Activated naive CD4-positive, alpha-beta T cell treated with anti-CD3 and anti-CD28 coated beads for 36 hours (primary cell): ENCODE measurements around the gene TLR8. TPM values are rescaled to one million over a fixed set of nuclear protein-coding genes. Genes with fewer than 3 reads are reported as not detected.

ENCODE experiments used
- CTCF ChIA-PET: fragments of 350-600 bp; sonication (Branson Sonifier 250); formaldehyde crosslinking; loops from one replicate; lab custom pipeline; 2021; ENCODE audit warnings: antibody characterized with exemption; lab: Charles Lee
- DNase-seq: peaks from one replicate; pipeline ENCODE4 v3.0.0-alpha.2; 2020
- H3K27ac Mint-ChIP-seq: one replicate; pipeline ENCODE4 v1.8.0; 2021; ENCODE audit warnings: mild to moderate bottlenecking, mixed read lengths
- H3K27me3 Mint-ChIP-seq: one replicate; pipeline ENCODE4 v1.8.0; 2021; ENCODE audit warnings: low read depth, mixed read lengths
- H3K36me3 Mint-ChIP-seq: one replicate; pipeline ENCODE4 v1.8.0; 2021; ENCODE audit warnings: low read depth, mixed read lengths
- H3K4me1 Mint-ChIP-seq: one replicate; pipeline ENCODE4 v1.8.0; 2021; ENCODE audit warnings: low read depth, mixed read lengths
- H3K4me3 Mint-ChIP-seq: one replicate; pipeline ENCODE4 v1.8.0; 2021; ENCODE audit warnings: mild to moderate bottlenecking, moderate library complexity, mixed read lengths
- H3K9me3 Mint-ChIP-seq: one replicate; pipeline ENCODE4 v1.8.0; 2021; ENCODE audit warnings: mixed read lengths
- intact Hi-C: fragments of 100-400 bp; cut with micrococcal nuclease; formaldehyde crosslinking; loops from one replicate; pipeline ENCODE4 v1.15.1; 2023
- total RNA-seq, 2 experiments: library from RNA; stranded (reverse); gene quantifications; one replicate each; pipeline ENCODE4 v1.2.3, GENCODE V29; 2021

The TLR8 gene
- total RNA-seq, 2 experiments from 2014 or later = not detected

DNA sequence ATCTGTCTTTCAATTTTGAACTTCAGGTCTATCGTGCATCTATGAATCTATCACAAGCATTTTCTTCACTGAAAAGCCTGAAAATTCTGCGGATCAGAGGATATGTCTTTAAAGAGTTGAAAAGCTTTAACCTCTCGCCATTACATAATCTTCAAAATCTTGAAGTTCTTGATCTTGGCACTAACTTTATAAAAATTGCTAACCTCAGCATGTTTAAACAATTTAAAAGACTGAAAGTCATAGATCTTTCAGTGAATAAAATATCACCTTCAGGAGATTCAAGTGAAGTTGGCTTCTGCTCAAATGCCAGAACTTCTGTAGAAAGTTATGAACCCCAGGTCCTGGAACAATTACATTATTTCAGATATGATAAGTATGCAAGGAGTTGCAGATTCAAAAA lies 19.9 kb upstream of the TLR8 start:
- no peak overlapping the region for H3K27ac Mint-ChIP-seq
- DNase-seq = no peak

GRCh38 chrX:12887141-12887540 lies 19.3 kb upstream of the TLR8 start:
- H3K36me3 Mint-ChIP-seq = no peaks in the 10 kb centered on the region
- intact Hi-C loops = no loop called here
- CTCF ChIA-PET = no interaction called here
- H3K27ac Mint-ChIP-seq = no peak overlapping the region
- H3K27me3 Mint-ChIP-seq = no peaks in the 10 kb centered on the region
- DNase-seq = no peak
- H3K4me3 Mint-ChIP-seq = no peak overlapping the region
- no peaks in the 10 kb centered on the region for H3K9me3 Mint-ChIP-seq
- H3K4me1 Mint-ChIP-seq = peaks cover 20% of the 10 kb centered on the region

More for the DNA sequence above, 19.9 kb upstream of the TLR8 start:
- Mint-ChIP-seq H3K4me3 (no peak overlapping the region), H3K4me1 (peaks cover 15% of the 10 kb centered on the region), H3K27me3 (no peaks in the 10 kb centered on the region), H3K36me3 (no peaks in the 10 kb centered on the region), H3K9me3 (no peaks in the 10 kb centered on the region)
- CTCF ChIA-PET = no interaction called here
- intact Hi-C loops = no loop called here

DNA sequence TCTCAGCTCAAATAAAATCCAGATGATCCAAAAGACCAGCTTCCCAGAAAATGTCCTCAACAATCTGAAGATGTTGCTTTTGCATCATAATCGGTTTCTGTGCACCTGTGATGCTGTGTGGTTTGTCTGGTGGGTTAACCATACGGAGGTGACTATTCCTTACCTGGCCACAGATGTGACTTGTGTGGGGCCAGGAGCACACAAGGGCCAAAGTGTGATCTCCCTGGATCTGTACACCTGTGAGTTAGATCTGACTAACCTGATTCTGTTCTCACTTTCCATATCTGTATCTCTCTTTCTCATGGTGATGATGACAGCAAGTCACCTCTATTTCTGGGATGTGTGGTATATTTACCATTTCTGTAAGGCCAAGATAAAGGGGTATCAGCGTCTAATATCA lies 18.7 kb upstream of the TLR8 start:
- H3K27ac Mint-ChIP-seq = no peak overlapping the region
- peaks cover 22% of the 10 kb centered on the region for H3K4me1 Mint-ChIP-seq
- H3K9me3 Mint-ChIP-seq = no peaks in the 10 kb centered on the region
- peak; percentile 18 for DNase-seq
- intact Hi-C loops = no loop called here
- CTCF ChIA-PET = no interaction called here
- H3K36me3 Mint-ChIP-seq = no peaks in the 10 kb centered on the region
- H3K27me3 Mint-ChIP-seq = no peaks in the 10 kb centered on the region
- no peak overlapping the region for H3K4me3 Mint-ChIP-seq

DNA sequence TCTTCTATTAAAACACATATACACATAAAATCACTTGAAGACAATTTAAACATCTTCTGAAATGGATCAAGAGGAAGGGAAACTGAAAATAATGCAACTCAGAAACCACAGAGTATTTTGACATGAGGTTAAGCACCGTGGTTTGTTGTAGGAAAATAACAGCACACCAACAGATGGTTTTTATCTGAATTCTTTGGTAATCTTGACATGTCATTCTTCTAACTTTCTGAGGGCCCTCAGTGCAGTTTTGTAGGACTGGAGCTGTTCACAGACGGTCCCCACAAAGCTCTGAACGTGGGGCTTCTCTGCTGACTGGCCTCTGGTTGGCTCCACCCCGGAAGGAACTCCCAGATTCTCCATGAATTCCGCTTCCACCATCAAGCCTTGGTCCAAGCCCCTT lies 16.0 kb upstream of the TLR8 start:
- CTCF ChIA-PET = interaction anchor here (0.6 to 2.0 kb wide), 4 partner anchors 10 to 120 kb away, joined by 3 to 6 read pairs (median 3); no protein-coding TSS in a partner anchor
- no peak for DNase-seq
- peak overlapping the region; percentile 6 for H3K4me3 Mint-ChIP-seq

DNA sequence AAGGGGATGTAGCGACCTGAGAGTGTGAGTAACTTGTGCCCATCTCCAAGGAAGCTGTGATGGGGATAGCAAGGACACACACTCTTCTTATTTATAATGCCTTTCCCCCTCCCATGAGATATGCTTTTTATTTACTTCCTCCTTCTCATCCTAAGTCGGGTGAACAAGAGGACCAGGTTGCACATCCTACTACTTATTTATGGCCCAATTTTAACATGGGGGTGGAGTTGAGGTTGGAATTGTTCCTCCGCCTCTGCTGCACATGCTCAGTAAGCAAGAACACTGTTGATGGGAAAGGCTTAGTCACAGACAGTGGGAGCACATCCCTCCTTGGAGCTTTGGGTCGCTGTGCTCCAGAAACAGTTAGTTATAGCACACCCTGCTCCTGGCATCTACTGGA lies 15.2 kb upstream of the TLR8 start:
- intact Hi-C loops = loop anchor here (5.0 kb wide), 1 partner anchor 1124 kb away; no protein-coding TSS in a partner anchor
- Mint-ChIP-seq H3K36me3 (no peaks in the 10 kb centered on the region), H3K27ac (no peak overlapping the region), H3K9me3 (no peaks in the 10 kb centered on the region), H3K4me1 (peaks cover 27% of the 10 kb centered on the region), H3K4me3 (no peak overlapping the region), H3K27me3 (no peaks in the 10 kb centered on the region)
- no peak for DNase-seq
- CTCF ChIA-PET = interaction anchor here (0.6 to 2.0 kb wide), 2 partner anchors 108 to 121 kb away, joined by 3 to 6 read pairs; no protein-coding TSS in a partner anchor

More for the DNA sequence above, 16.0 kb upstream of the TLR8 start:
- no peaks in the 10 kb centered on the region for H3K36me3 Mint-ChIP-seq
- no peaks in the 10 kb centered on the region for H3K27me3 Mint-ChIP-seq
- peaks cover 27% of the 10 kb centered on the region for H3K4me1 Mint-ChIP-seq
- H3K27ac Mint-ChIP-seq = peak overlapping the region; percentile 46
- intact Hi-C loops = loop anchor here (5.0 kb wide), 1 partner anchor 1123 kb away; no protein-coding TSS in a partner anchor
- no peaks in the 10 kb centered on the region for H3K9me3 Mint-ChIP-seq

GRCh38 chrX:12891915-12892506 lies 14.4 kb upstream of the TLR8 start:
- Mint-ChIP-seq H3K9me3 (no peaks in the 10 kb centered on the region), H3K4me1 (peaks cover 27% of the 10 kb centered on the region), H3K4me3 (no peak overlapping the region), H3K36me3 (no peaks in the 10 kb centered on the region), H3K27ac (no peak overlapping the region), H3K27me3 (no peaks in the 10 kb centered on the region)
- no peak for DNase-seq
- intact Hi-C loops = loop anchor here (1.0 to 5.0 kb wide), 2 partner anchors 48 to 1125 kb away; no protein-coding TSS in a partner anchor
- CTCF ChIA-PET = interaction anchor here (0.5 to 4.3 kb wide), 2 partner anchors 22 to 77 kb away, joined by 3 to 27 read pairs; no protein-coding TSS in a partner anchor

DNA sequence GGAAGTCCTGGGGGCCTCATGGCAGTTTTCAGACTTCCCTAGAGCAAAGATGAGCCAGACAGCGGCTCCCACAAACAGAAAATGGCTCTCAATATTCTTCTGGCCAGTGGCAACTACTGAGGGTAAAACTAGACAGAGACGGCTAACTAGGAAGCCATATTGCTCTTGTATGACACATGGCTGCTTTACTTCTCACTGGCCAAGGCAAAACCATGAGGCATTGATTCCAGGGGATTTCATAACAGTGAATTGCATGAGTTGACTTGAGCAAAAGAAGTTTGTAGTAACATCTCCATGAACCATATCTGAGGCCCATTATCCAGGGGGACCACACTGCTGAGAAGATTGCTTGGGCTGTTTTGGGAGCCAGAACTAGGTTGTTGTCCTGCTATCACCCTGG lies 13.7 kb upstream of the TLR8 start:
- intact Hi-C loops = loop anchor here (1.0 to 5.0 kb wide), 2 partner anchors 48 to 1125 kb away; no protein-coding TSS in a partner anchor
- no peak overlapping the region for H3K4me3 Mint-ChIP-seq
- no peak overlapping the region for H3K27ac Mint-ChIP-seq
- H3K9me3 Mint-ChIP-seq = no peaks in the 10 kb centered on the region
- CTCF ChIA-PET = interaction anchor here (1.0 to 4.3 kb wide), 4 partner anchors 74 to 123 kb away, joined by 3 to 27 read pairs (median 3); no protein-coding TSS in a partner anchor
- no peaks in the 10 kb centered on the region for H3K36me3 Mint-ChIP-seq
- H3K4me1 Mint-ChIP-seq = peaks cover 27% of the 10 kb centered on the region
- no peaks in the 10 kb centered on the region for H3K27me3 Mint-ChIP-seq
- DNase-seq = no peak

DNA sequence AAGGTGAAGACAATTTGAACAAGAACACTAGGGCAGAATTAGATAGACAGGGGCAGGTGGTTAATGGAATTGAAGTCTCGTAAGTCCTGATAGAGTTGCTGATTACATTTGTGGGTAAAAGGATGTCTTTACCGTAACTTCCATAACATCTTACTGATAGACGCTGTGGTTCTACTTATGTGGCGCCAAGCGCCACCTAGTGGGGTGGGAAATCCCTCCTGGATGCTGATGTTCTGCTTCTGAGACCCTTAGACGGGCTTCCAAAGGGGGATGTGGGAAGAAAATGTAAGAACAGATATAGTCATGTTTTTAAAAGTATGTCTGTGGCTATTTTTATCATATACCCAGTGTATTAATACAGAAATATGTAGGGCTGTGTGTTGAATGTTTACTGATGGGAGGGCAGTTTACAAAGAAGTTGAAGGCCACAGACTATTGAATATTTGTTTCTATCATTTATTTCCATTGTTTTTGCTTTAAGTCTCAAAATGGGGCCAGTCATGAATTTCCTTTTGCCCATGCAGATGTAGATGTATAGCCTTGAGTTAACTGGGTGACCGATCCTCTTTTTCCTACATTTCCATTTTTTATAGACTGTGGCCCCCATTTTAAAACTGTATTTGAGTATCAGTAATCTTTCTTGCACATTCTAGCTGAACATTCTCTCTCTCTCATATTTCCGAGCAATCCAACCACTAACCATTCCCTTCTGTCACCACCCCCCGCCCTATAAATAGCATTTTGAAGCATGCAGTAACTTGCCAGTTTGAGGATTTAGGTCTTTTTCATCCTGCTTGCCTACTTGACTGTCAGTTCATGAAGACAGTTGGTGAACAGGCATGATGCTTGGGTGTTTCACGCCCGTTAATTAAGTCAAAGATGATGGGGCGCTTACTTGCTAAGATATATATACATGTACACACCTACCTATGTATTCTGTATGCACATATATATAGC lies 12.1 kb upstream of the TLR8 start:
- H3K9me3 Mint-ChIP-seq = no peaks in the 10 kb centered on the region
- H3K4me1 Mint-ChIP-seq = peaks cover 31% of the 10 kb centered on the region
- H3K27me3 Mint-ChIP-seq = no peaks in the 10 kb centered on the region
- no peaks in the 10 kb centered on the region for H3K36me3 Mint-ChIP-seq
- CTCF ChIA-PET = interaction anchor here (0.9 to 4.3 kb wide), 5 partner anchors 79 to 187 kb away, joined by 3 to 27 read pairs (median 3); no protein-coding TSS in a partner anchor
- no peak overlapping the region for H3K4me3 Mint-ChIP-seq
- no peak overlapping the region for H3K27ac Mint-ChIP-seq
- DNase-seq = peak; percentile 59
- intact Hi-C loops = loop anchor here (1.0 to 5.0 kb wide), 5 partner anchors 80 to 1127 kb away; partner anchors contain the start of gene PRPS2

DNA sequence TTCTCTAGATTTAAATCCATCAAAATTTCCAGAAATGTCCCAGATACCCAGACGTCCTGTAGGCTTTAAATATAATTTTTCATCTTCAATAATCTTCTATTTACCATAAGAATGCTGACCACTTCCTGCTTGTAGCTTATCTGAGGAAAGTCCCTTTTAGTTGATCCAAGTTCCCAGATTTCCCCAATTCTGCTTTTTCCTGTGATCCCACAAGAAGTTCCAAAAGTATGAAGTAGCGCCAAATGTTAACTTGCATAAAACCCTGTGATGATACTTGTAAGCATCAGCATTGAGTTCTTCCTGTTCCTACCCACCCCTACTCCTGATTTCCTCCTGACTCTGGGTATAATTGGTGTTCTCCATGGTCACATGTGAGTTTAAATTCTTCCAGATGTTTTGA lies 10.6 kb upstream of the TLR8 start:
- no peak for DNase-seq
- intact Hi-C loops = no loop called here
- H3K36me3 Mint-ChIP-seq = no peaks in the 10 kb centered on the region
- no peak overlapping the region for H3K27ac Mint-ChIP-seq
- CTCF ChIA-PET = interaction anchor here (0.6 to 4.3 kb wide), 4 partner anchors 81 to 818 kb away, joined by 3 to 27 read pairs (median 8); no protein-coding TSS in a partner anchor
- H3K27me3 Mint-ChIP-seq = no peaks in the 10 kb centered on the region
- no peaks in the 10 kb centered on the region for H3K9me3 Mint-ChIP-seq
- H3K4me3 Mint-ChIP-seq = no peak overlapping the region
- peaks cover 24% of the 10 kb centered on the region for H3K4me1 Mint-ChIP-seq

DNA sequence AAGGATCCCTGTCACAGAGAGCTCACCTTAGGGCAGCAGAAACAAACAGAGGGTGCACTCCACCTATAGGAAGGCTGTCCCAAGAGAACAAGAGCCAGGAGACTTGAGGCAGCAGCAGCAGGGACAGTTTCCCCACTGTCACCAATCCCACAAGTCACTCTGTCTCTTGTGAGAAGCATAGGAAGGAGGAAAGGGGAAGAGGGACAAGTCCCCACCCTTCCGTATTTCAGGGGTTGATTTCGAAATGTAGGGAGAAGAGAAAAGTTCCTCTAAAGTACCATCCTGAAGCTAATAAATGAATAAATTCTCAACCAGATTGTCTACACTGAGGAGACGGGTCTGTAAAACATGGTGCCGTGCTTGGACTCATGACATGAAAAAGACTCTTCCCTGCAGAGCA lies 9.5 kb upstream of the TLR8 start:
- Mint-ChIP-seq H3K27ac (no peak overlapping the region), H3K36me3 (no peaks in the 10 kb centered on the region), H3K4me1 (peaks cover 17% of the 10 kb centered on the region), H3K9me3 (no peaks in the 10 kb centered on the region), H3K27me3 (no peaks in the 10 kb centered on the region), H3K4me3 (no peak overlapping the region)
- DNase-seq = no peak
- intact Hi-C loops = no loop called here
- CTCF ChIA-PET = interaction anchor here (0.9 to 2.2 kb wide), 4 partner anchors 19 to 126 kb away, joined by 3 to 12 read pairs (median 5); no protein-coding TSS in a partner anchor

DNA sequence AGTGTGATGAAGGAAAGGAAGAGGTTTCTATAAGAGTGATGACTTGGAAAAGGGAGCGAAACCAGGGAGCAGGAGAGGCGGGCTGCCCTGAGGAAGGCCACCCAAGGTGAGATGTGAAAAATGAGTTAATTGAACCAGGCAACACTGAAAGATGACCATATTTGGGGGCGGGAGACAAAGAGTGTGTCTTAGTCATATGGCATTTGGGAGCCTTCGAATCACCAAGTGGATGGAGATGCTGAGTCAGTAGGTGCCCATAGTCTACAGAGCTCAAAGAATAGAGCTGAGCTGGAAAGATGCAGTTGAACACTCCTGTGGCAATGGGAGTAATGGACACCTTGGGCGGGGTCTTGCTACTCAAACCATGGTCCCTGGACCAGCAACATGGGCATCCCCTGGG lies 8.3 kb upstream of the TLR8 start:
- H3K27me3 Mint-ChIP-seq = no peaks in the 10 kb centered on the region
- DNase-seq = no peak
- intact Hi-C loops = no loop called here
- H3K36me3 Mint-ChIP-seq = no peaks in the 10 kb centered on the region
- H3K4me3 Mint-ChIP-seq = no peak overlapping the region
- H3K27ac Mint-ChIP-seq = no peak overlapping the region
- CTCF ChIA-PET = interaction anchor here (2.2 kb wide), 1 partner anchor 128 kb away, joined by 12 read pairs; no protein-coding TSS in a partner anchor
- H3K4me1 Mint-ChIP-seq = peaks cover 12% of the 10 kb centered on the region
- no peaks in the 10 kb centered on the region for H3K9me3 Mint-ChIP-seq

- CTCF ChIA-PET = interaction anchor here (0.8 to 2.2 kb wide), 4 partner anchors 9 to 120 kb away, joined by 3 to 17 read pairs (median 4); no protein-coding TSS in a partner anchor
- no peak for DNase-seq
- no peak overlapping the region for H3K27ac Mint-ChIP-seq
- H3K27me3 Mint-ChIP-seq = no peaks in the 10 kb centered on the region
- H3K4me3 Mint-ChIP-seq = no peak overlapping the region
- no peaks in the 10 kb centered on the region for H3K9me3 Mint-ChIP-seq
- peaks cover 8% of the 10 kb centered on the region for H3K4me1 Mint-ChIP-seq
- intact Hi-C loops = no loop called here
- no peaks in the 10 kb centered on the region for H3K36me3 Mint-ChIP-seq
Observed at GRCh38 chrX:12899506-12899905, 6.9 kb upstream of the TLR8 start.
